ENCODE data around the gene MDN1.

Gene MDN1

DNA sequence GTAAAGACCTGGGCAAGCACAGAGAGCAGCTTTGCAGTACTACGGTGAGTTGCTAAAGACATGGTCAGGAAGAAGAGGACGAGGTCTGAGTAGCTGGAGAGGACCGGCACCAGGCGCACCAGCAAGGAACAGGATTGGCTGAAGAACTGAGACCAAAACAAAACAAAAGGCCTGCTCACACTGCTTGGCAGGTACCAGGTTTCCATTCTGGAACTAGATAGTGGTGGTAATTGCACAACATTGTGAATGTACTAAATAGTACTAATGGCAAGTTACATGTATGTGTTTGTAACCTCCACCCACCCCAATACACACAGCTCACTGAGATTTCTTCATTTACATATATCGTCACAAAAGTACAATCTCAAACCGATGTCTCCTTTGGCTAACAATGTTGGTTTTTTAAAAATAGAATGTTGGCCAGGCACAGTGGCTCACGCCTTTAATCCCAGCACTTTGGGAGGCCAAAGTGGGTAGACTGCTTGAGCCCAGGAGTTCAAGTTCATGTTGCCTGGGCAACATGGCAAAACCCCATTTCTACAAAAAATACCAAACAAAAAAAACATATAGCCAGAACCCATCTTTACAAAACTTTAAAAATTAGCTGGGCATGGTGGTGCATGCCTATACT, 148.5 kb downstream of the MDN1 start:
- TF ChIP-seq, protein P1, sequence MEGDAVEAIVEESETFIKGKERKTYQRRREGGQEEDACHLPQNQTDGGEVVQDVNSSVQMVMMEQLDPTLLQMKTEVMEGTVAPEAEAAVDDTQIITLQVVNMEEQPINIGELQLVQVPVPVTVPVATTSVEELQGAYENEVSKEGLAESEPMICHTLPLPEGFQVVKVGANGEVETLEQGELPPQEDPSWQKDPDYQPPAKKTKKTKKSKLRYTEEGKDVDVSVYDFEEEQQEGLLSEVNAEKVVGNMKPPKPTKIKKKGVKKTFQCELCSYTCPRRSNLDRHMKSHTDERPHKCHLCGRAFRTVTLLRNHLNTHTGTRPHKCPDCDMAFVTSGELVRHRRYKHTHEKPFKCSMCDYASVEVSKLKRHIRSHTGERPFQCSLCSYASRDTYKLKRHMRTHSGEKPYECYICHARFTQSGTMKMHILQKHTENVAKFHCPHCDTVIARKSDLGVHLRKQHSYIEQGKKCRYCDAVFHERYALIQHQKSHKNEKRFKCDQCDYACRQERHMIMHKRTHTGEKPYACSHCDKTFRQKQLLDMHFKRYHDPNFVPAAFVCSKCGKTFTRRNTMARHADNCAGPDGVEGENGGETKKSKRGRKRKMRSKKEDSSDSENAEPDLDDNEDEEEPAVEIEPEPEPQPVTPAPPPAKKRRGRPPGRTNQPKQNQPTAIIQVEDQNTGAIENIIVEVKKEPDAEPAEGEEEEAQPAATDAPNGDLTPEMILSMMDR (IDR thresholded peaks at IDR 0.05), result no peak
- no peak for TF ChIP-seq ZFX (IDR thresholded peaks at IDR 0.05; ENCODE audit: borderline replicate concordance)
- H3K27ac ChIP-seq, result no peak overlapping the region

DNA sequence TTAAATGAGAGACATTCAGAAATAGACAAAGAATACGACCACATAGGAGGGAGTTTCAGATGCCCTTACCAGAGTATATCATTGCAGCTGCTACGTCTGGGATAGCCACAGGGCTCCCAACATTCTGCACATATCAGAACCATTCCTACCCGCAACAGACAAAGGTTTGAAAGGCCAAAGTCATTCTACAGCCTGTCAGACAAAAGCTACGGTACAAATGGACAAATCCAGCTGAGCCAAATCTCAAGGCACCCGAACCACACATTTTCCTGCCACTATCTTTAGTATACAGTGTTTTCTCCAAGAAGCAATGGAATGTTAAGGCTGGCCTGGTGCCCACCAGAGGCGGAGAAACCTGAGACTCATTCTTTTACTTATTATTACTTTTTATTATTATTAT, 150.6 kb downstream of the MDN1 start:
- TF ChIP-seq ZFX (IDR thresholded peaks at IDR 0.05; ENCODE audit: borderline replicate concordance), result no peak
- TF ChIP-seq, protein P1 (IDR thresholded peaks at IDR 0.05), result no peak
- no peak overlapping the region for H3K27ac ChIP-seq

DNA sequence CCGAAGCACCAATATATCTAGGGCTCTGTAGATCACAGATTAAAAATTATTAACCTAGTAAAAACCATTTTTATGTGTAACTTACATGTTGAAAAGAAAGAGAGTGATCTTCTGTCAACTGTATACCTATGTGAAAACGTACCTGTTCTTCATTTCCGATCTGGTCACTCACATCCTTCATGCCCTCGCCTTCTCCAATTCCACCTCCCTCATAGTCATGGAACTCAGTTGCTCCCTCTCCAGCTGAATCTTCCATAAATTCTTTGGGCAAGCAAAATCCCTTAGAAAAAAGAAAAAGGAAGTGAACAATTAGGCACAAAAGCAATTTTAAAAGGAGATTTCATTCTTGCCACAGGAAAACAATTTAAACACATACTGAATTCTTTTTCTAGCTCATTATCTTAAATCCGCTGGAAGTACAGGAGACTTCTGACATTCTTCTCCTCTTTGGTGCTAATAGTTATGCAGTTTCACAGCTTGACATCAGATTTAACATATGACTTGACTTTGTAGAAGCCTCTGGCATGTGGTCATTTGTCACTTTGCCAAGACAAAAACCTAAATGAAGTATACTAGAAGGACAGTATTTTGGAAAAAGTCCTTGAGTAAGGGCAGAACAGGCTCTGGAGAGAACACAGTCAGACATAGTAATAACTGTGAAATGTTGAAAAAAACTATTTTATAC, 151.6 kb downstream of the MDN1 start:
- TF ChIP-seq ZFX (IDR thresholded peaks at IDR 0.05; ENCODE audit: borderline replicate concordance), result no peak
- TF ChIP-seq, protein P1 (IDR thresholded peaks at IDR 0.05), result no peak
- H3K27ac ChIP-seq, result no peak overlapping the region

DNA sequence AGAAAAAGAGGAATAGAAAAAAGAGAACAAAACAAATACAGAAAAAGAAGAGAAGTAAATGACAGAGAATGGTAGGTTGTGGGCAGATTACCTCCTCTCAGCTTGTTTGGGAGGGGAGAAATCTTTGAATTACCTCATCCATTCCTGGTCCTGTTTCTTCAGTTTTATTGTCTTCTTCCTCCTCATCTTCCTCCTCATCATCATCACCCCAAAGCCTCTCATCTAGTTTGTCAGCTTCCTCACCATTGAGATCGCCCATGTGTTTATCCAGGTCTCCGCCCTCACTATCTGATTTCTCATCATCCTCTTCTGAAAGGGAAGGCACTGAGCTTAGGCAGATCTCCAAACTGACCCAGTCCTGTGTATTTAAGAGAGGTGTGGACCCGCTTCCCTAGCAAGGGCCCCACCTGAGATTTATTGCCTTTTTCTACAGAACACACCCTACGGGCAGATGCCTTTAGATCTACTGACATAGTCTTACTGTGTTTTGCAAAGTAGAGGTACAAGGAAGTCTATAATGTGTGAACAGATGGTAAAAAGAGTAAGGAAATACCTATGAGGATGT, 156.9 kb downstream of the MDN1 start:
- TF ChIP-seq, protein P1 (IDR thresholded peaks at IDR 0.05), result no peak
- TF ChIP-seq ZFX (IDR thresholded peaks at IDR 0.05; ENCODE audit: borderline replicate concordance), result no peak
- H3K27ac ChIP-seq, result no peak overlapping the region

DNA sequence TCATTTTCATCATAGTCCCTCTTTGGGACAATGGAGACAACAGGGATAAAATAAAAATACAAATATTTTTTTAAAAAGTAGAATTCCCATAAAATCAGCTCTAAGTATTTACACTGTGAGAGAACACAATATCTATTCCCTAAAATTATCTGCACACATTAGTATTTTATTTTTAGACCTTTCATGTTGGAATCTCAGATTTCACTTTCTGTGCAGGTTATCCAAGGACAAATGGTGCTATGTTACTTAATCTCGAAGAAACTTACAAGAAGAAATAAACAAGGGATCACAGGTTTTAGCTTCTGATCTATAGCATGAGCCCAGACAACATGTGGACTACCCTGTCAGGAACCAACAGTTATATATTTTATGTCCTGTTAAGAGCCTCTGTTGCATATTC, 158.0 kb downstream of the MDN1 start:
- no peak overlapping the region for H3K27ac ChIP-seq
- TF ChIP-seq ZFX (IDR thresholded peaks at IDR 0.05; ENCODE audit: borderline replicate concordance), result no peak
- TF ChIP-seq, protein P1 (IDR thresholded peaks at IDR 0.05), result no peak

DNA sequence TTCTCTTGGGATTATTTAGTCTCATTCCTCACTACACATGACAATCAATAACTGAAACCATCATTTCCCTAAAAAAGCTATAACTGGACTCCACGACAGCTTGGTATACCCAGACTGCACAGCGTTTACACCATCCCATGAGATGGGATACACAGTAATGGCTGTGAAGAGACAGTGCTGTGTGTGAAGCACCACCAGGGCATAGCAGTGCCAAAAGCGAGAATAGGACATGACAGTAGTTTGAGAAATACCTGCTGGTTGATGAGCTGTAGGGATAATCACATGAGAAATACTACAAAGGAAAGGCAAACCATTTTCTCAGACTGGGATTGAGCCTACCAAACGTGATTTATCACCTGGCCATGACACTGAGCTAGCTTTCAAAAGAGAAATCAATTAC, 158.6 kb downstream of the MDN1 start:
- no peak overlapping the region for H3K27ac ChIP-seq
- TF ChIP-seq ZFX (IDR thresholded peaks at IDR 0.05; ENCODE audit: borderline replicate concordance), result no peak
- TF ChIP-seq, protein P1 (IDR thresholded peaks at IDR 0.05), result no peak

Data from 22Rv1 (cell line).